ENCODE measurements around the gene FMN1.

DNA sequence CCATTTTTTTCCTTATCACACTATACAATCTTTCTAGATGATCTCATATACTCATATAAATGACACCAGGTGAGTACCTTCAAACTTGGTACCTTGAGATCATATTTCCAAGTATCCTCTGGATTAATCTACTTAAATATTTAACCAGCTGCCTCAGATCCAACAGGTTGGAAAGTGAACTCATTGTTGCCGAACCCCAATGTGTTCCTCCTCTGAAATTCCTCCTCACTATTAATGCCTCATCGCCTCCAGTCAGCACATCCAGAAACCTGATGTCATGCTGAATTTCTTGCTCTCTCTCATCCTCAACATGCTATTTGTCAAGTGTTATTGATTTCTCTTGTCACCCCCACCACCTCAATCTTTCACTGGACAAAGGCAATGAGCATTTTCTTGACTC, 221.8 kb downstream of the FMN1 start:
- TF ChIP-seq POLR2A (IDR thresholded peaks at IDR 0.05; ENCODE audit: low read depth, low read length) (no peak), POLR2AphosphoS5 (IDR thresholded peaks at IDR 0.05; ENCODE audit: low read depth, low read length) (no peak)

All from GM12892 (cell line).